ENCODE results near the gene ZBTB11. TPM values are rescaled to one million over a fixed set of nuclear protein-coding genes. Genes with fewer than 3 reads are reported as not detected.

The ZBTB11 gene
- total and polyA plus RNA-seq, 10 of the 15 experiments (the other 5 are each of a cell fraction or from before 2014, with no cell fraction given): 3.5 to 25.7 (median 18.0) TPM

DNA sequence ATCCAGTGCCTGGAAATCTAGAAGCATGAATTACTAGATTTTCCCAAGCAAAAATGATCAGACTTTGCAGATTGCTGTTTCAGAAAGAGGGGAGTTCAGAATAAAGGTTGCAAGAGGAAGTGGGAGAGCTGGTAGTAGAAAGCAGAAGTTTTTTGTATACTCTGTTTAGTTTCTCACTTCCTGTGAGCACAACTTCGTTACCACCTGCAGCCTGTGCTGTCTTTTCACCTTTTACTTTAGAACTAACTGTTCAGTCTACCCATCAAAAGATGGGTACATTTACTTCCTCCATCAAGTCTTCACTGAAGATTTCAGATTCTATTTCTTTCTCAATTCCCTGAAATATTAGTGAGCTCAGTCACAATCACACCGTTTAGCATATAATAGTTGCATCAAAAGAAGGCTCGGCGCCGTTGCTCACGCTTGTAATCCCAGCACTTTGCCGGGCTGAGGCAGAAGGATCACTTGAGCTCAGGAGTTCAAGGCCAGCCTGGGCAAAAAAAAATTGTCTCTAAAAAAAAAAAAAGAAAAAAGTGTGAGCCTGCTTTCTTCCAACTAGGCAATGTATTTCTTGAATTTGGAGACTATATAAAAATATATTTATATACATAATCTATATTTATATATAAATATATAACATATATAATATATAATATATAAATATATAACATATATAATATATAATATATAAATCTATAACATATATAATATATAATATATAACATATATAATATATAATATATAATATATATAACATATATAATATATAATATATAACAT, 45.7 kb upstream of the ZBTB11 start:
- FAIRE-seq (peak; percentile 86), DNase-seq (ENCODE audit: low read depth, low spot score) (peak; percentile 78), ATAC-seq (peak; percentile 57)
- H4K20me1 ChIP-seq (ENCODE audit: control insufficient read depth, insufficient read depth): no peaks in the 10 kb centered on the region
- peaks cover 20% of the 10 kb centered on the region for H3K79me2 ChIP-seq (ENCODE audit: control insufficient read depth, insufficient read depth, low read length)
- ChIA-PET RAD21 (ENCODE audit: unreplicated experiment) (interaction anchor here (0.8 to 1.7 kb wide), 4 partner anchors 22 to 503 kb away, joined by 3 to 5 read pairs (median 4); no protein-coding TSS in a partner anchor), SMC1A (ENCODE audit: uncharacterized antibody, unreplicated experiment) (interaction anchor here (0.6 to 2.2 kb wide), 3 partner anchors 21 to 50 kb away, joined by 4 to 9 read pairs (median 5); no protein-coding TSS in a partner anchor), POLR2A (interaction anchor here (0.5 to 1.0 kb wide), 6 partner anchors 21 to 142 kb away, joined by 3 to 4 read pairs (median 3); partner anchors contain the start of genes NXPE3 and RPL24), CTCF (interaction anchor here (0.6 to 1.8 kb wide), 7 partner anchors 13 to 502 kb away, joined by 3 to 4 read pairs (median 3); partner anchors contain the start of gene RPL24)
- H2AFZ ChIP-seq (ENCODE audit: control insufficient read depth, low read depth, low read length): peak overlapping the region; percentile 22
- no peaks in the 10 kb centered on the region for H3K36me3 ChIP-seq (ENCODE audit: control insufficient read depth in 2 of 2, insufficient read depth in 2 of 2, low read length in 1 of 2)
- peak overlapping the region; percentile 51; the same call in 1 of the 2 replicates for H3K9ac ChIP-seq (ENCODE audit: control insufficient read depth, insufficient read depth, low read length)
- H3K27ac ChIP-seq (ENCODE audit: control insufficient read depth, insufficient read depth): peak overlapping the region; percentile 92
- peak overlapping the region; percentile 59; the same call in 1 of the 2 replicates for H3K4me3 ChIP-seq
- peaks cover 15% of the 10 kb centered on the region for H3K4me1 ChIP-seq (ENCODE audit: control insufficient read depth, insufficient read depth, low read length)
- intact Hi-C loops (cut with micrococcal nuclease; ENCODE audit: unreplicated experiment): loop anchor here (10.0 kb wide), 1 partner anchor 222 kb away; no protein-coding TSS in a partner anchor
- H3K4me2 ChIP-seq (ENCODE audit: control insufficient read depth, insufficient read depth): peak overlapping the region; percentile 88
- no TSS peak for BruUV-seq (replicated peaks)
- in situ Hi-C loops (cut with MboI): no loop called here
- WGBS (ENCODE audit: insufficient coverage, insufficient replicate concordance, low lambda C conversion rate, missing lambda C conversion rate): 1% methylated on average over 7 of the region's 7 CpGs
- no peaks in the 10 kb centered on the region for H3K9me3 ChIP-seq (replicated peaks; ENCODE audit: control insufficient read depth, insufficient read depth, low read length)
- no peaks in the 10 kb centered on the region for H3K27me3 ChIP-seq (replicated peaks in 1 of 2; ENCODE audit: control insufficient read depth in 2 of 2, insufficient read depth in 2 of 2, low read length in 1 of 2)
- TF ChIP-seq DPF2 (IDR thresholded peaks at IDR 0.05) (peak; percentile 91), NFIC (IDR thresholded peaks at IDR 0.05; ENCODE audit: low read depth, low read length) (peak; percentile 80), ZNF384 (IDR thresholded peaks at IDR 0.05; ENCODE audit: borderline replicate concordance, low read depth, low read length) (peak; percentile 35; the same call in 1 of the 2 replicates), RUNX3 (IDR thresholded peaks at IDR 0.05; ENCODE audit: low read length) (peak; percentile 59), TCF3 (IDR thresholded peaks at IDR 0.05; ENCODE audit: borderline replicate concordance, insufficient read depth, low read depth, low read length) (peak; percentile 82; the same call in 1 of the 2 replicates), CBX5 (IDR thresholded peaks at IDR 0.05; ENCODE audit: low read depth) (peak; percentile 81; the same call in 1 of the 2 replicates), ZNF24 (IDR thresholded peaks at IDR 0.05) (peak; percentile 84), ZNF217 (IDR thresholded peaks at IDR 0.05) (peak; percentile 98), NFYB (IDR thresholded peaks at IDR 0.05; ENCODE audit: insufficient read depth, low read depth, low read length) (no peak), CREM (IDR thresholded peaks at IDR 0.05; ENCODE audit: low read depth) (peak; percentile 48; the same call in 1 of the 2 replicates), TCF12 (IDR thresholded peaks at IDR 0.05; ENCODE audit: low read depth, low read length) (peak; percentile 73; the same call in 1 of the 2 replicates), RAD51 (IDR thresholded peaks at IDR 0.05) (peak; percentile 50; the same call in 1 of the 2 replicates), EGR1 (IDR thresholded peaks at IDR 0.05; ENCODE audit: borderline replicate concordance in 1 of 2, low read depth in 2 of 2, low read length in 2 of 2) (no peak), ETV6 (conservative IDR thresholded peaks at IDR 0.05 in 1 of 2, IDR thresholded peaks at IDR 0.05 in 1 of 2; ENCODE audit: borderline replicate concordance in 1 of 2, low read depth in 1 of 2) (peak in 1 of 2 experiments; percentile 82; a peak in 2 of 4 replicates), STAT3 (IDR thresholded peaks at IDR 0.05; ENCODE audit: low read depth, low read length) (peak; percentile 85; the same call in 1 of the 2 replicates), RBBP5 (conservative IDR thresholded peaks at IDR 0.05) (peak; percentile 48; the same call in 1 of the 2 replicates), KAT2A (conservative IDR thresholded peaks at IDR 0.05; ENCODE audit: control insufficient read depth, low read depth, low read length) (no peak), IKZF2 (IDR thresholded peaks at IDR 0.05) (peak; percentile 72 to 73), IKZF1 (conservative IDR thresholded peaks at IDR 0.05) (no peak), ZSCAN29 (IDR thresholded peaks at IDR 0.05) (no peak)
- TF ChIP-seq, protein P1, sequence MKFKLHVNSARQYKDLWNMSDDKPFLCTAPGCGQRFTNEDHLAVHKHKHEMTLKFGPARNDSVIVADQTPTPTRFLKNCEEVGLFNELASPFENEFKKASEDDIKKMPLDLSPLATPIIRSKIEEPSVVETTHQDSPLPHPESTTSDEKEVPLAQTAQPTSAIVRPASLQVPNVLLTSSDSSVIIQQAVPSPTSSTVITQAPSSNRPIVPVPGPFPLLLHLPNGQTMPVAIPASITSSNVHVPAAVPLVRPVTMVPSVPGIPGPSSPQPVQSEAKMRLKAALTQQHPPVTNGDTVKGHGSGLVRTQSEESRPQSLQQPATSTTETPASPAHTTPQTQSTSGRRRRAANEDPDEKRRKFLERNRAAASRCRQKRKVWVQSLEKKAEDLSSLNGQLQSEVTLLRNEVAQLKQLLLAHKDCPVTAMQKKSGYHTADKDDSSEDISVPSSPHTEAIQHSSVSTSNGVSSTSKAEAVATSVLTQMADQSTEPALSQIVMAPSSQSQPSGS (IDR thresholded peaks at IDR 0.05; ENCODE audit: low read length): peak; percentile 61; the same call in 1 of the 2 replicates
- TF ChIP-seq, protein P2, sequence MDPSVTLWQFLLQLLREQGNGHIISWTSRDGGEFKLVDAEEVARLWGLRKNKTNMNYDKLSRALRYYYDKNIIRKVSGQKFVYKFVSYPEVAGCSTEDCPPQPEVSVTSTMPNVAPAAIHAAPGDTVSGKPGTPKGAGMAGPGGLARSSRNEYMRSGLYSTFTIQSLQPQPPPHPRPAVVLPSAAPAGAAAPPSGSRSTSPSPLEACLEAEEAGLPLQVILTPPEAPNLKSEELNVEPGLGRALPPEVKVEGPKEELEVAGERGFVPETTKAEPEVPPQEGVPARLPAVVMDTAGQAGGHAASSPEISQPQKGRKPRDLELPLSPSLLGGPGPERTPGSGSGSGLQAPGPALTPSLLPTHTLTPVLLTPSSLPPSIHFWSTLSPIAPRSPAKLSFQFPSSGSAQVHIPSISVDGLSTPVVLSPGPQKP (IDR thresholded peaks at IDR 0.05; ENCODE audit: low read depth, low read length): peak; percentile 51; the same call in 1 of the 2 replicates
